Activated CD8-positive, alpha-beta memory T cell treated with anti-CD3 and anti-CD28 coated beads, Interleukin-2, amount 50 U/mL, for 48 hours (primary cell): ENCODE measurements around the gene C1S.
A peak's percentile ranks its signal among the peaks of the same experiment; 100 is the strongest.
"Not testable (repeated sequence)": the region's sequence is repeated elsewhere in the genome, so short reads cannot be mapped to it uniquely, and the experiment has no call there.

Experiments used
- DNase-seq: peaks from one replicate; pipeline ENCODE4 v3.0.0-alpha.2; 2020

C1S gene

GRCh38 chr12:7060353-7060954 is at the start of gene C1S:
Gene C1S, plus strand, starts transcription at chr12:7060718. Its CDS starts 1,195 bp downstream, at chr12:7061913.
- no peak for DNase-seq

- not testable (repeated sequence) for DNase-seq
Observed at GRCh38 chr12:7011398-7011797, 49.1 kb upstream of the C1S start.

- DNase-seq: no peak
Observed at GRCh38 chr12:7012024-7012607, 48.4 kb upstream of the C1S start.

- DNase-seq: no peak
Observed at GRCh38 chr12:7013101-7013500, 47.4 kb upstream of the C1S start.

GRCh38 chr12:7015555-7016370 is 44.8 kb upstream of the C1S start:
- DNase-seq: no peak

- no peak for DNase-seq
Observed at GRCh38 chr12:7016958-7017571, 43.5 kb upstream of the C1S start.

GRCh38 chr12:7017870-7018349 is 42.6 kb upstream of the C1S start:
- DNase-seq: no peak

- DNase-seq: peak; percentile 98
Observed at GRCh38 chr12:7018350-7019042, 42.0 kb upstream of the C1S start, which contains the start of gene LPCAT3. Gene LPCAT3, minus strand, starts transcription at chr12:7018476. Its CDS starts 52 bp downstream, at chr12:7018424.

- no peak for DNase-seq
Observed at GRCh38 chr12:7019043-7019569, 41.4 kb upstream of the C1S start.

- no peak for DNase-seq
Observed at GRCh38 chr12:7021956-7022355, 38.6 kb upstream of the C1S start.

- DNase-seq: no peak
Observed at GRCh38 chr12:7023114-7023513, 37.4 kb upstream of the C1S start.

GRCh38 chr12:7026854-7027253 is 33.7 kb upstream of the C1S start:
- no peak for DNase-seq

- no peak for DNase-seq
Observed at GRCh38 chr12:7031306-7031705, 29.2 kb upstream of the C1S start.

- no peak for DNase-seq
Observed at GRCh38 chr12:7032990-7033389, 27.5 kb upstream of the C1S start.

- DNase-seq: no peak
Observed at GRCh38 chr12:7034464-7034863, 26.1 kb upstream of the C1S start.

- no peak for DNase-seq
Observed at GRCh38 chr12:7035463-7035862, 25.1 kb upstream of the C1S start.

- DNase-seq: not testable (repeated sequence)
Observed at GRCh38 chr12:7037411-7037810, 23.1 kb upstream of the C1S start.

GRCh38 chr12:7038591-7038990 is 21.9 kb upstream of the C1S start:
- no peak for DNase-seq

GRCh38 chr12:7039403-7039802 is 21.1 kb upstream of the C1S start:
- DNase-seq: no peak

- DNase-seq: no peak
Observed at GRCh38 chr12:7042842-7043241, 17.7 kb upstream of the C1S start.

- DNase-seq: no peak
Observed at GRCh38 chr12:7045913-7046312, 14.6 kb upstream of the C1S start.

GRCh38 chr12:7046383-7047105 is 14.0 kb upstream of the C1S start:
- no peak for DNase-seq
